ENCODE data around the gene FAM241A. TPM values are rescaled to one million over a fixed set of nuclear protein-coding genes. Genes with fewer than 3 reads are reported as not detected.
A peak's percentile ranks its signal among the peaks of the same experiment; 100 is the strongest.

Gene FAM241A
- total and polyA plus RNA-seq, 2 of the 13 experiments (the other 11 are each of a cell fraction or from before 2014, with no cell fraction given): 0.61 to 0.69 TPM

DNA sequence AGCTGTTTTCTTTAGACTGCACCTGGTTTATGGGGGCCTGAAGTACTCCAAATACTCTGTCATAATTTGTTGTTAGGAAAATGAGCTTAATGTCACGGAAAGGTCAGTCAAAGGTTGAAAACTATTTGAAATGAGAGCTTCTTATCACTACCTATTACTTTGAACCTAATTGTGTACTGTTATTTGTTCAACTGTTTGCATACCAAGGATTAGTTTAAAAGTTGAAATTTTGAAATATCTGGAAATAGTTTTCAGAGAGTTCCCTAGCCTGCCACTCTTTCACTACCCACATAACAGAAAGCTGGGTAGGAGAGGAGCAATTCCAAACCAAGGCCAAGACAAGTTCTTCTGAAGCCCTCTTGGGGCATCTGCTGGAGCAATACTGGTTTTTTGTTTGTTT, 58.3 kb downstream of the FAM241A start (continued):
- TF ChIP-seq ISL2 (CRISPR knock-in tag; IDR thresholded peaks at IDR 0.05) (peak; percentile 85), FOXO1 (CRISPR knock-in tag; IDR thresholded peaks at IDR 0.05) (peak; percentile 65; the same call in 1 of the 2 replicates), FOXP1 (IDR thresholded peaks at IDR 0.05) (peak; percentile 75), FOXP1 (CRISPR knock-in tag; IDR thresholded peaks at IDR 0.05) (peak; percentile 78; the same call in 1 of the 2 replicates), MIXL1 (CRISPR knock-in tag; IDR thresholded peaks at IDR 0.05) (peak; percentile 61; the same call in 1 of the 2 replicates), TBX2 (CRISPR knock-in tag; IDR thresholded peaks at IDR 0.05; ENCODE audit: borderline replicate concordance) (no peak), SIX4 (CRISPR knock-in tag; IDR thresholded peaks at IDR 0.05) (peak; percentile 38; the same call in 1 of the 2 replicates), ZNF7 (CRISPR knock-in tag; IDR thresholded peaks at IDR 0.05) (no peak), NR2F6 (IDR thresholded peaks at IDR 0.05) (peak; percentile 95), NR2F6 (CRISPR knock-in tag; IDR thresholded peaks at IDR 0.05) (peak; percentile 87), FOXK1 (CRISPR knock-in tag; IDR thresholded peaks at IDR 0.05; ENCODE audit: borderline replicate concordance, low read depth) (0 out of 2 replicates have a peak, but pooled peaks have one; percentile 19), RARA (CRISPR knock-in tag; IDR thresholded peaks at IDR 0.05) (peak; percentile 84), ZNF709 (CRISPR knock-in tag; IDR thresholded peaks at IDR 0.05) (no peak), SOX13 (IDR thresholded peaks at IDR 0.05) (no peak), SOX13 (CRISPR knock-in tag; conservative IDR thresholded peaks at IDR 0.05 in 1 of 2, IDR thresholded peaks at IDR 0.05 in 1 of 2) (peak in 1 of 2 experiments; percentile 88; a peak in 2 of 4 replicates), ATF1 (CRISPR knock-in tag; IDR thresholded peaks at IDR 0.05) (0 out of 2 replicates have a peak, but pooled peaks have one; percentile 49), FOXA3 (CRISPR knock-in tag; IDR thresholded peaks at IDR 0.05) (peak; percentile 72), NFIC (IDR thresholded peaks at IDR 0.05; ENCODE audit: low read length) (peak; percentile 73; the same call in 1 of the 2 replicates), TEAD3 (CRISPR knock-in tag; optimal IDR thresholded peaks at IDR 0.05; ENCODE audit: borderline replicate concordance) (peak; percentile 63), THAP11 (CRISPR knock-in tag; IDR thresholded peaks at IDR 0.05) (0 out of 2 replicates have a peak, but pooled peaks have one; percentile 25), ZSCAN31 (CRISPR knock-in tag; IDR thresholded peaks at IDR 0.05; ENCODE audit: low read depth) (no peak), NR2C2 (CRISPR knock-in tag; IDR thresholded peaks at IDR 0.05; ENCODE audit: borderline replicate concordance) (peak; percentile 38; the same call in 1 of the 2 replicates), RCOR2 (CRISPR knock-in tag; IDR thresholded peaks at IDR 0.05) (peak; percentile 62; the same call in 1 of the 2 replicates), GATAD2A (CRISPR knock-in tag; IDR thresholded peaks at IDR 0.05) (peak; percentile 54; the same call in 1 of the 2 replicates), CENPX (CRISPR knock-in tag; IDR thresholded peaks at IDR 0.05) (no peak)
- TF ChIP-seq, protein P1, sequence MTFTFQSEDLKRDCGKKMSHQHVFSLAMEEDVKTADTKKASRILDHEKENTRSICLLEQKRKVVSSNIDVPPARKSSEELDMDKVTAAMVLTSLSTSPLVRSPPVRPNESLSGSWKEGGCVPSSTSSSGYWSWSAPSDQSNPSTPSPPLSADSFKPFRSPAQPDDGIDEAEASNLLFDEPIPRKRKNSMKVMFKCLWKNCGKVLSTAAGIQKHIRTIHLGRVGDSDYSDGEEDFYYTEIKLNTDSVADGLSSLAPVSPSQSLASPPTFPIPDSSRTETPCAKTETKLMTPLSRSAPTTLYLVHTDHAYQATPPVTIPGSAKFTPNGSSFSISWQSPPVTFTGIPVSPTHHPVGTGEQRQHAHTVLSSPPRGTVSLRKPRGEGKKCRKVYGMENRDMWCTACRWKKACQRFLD (CRISPR knock-in tag; IDR thresholded peaks at IDR 0.05; ENCODE audit: borderline replicate concordance): no peak
- TF ChIP-seq, protein P2, sequence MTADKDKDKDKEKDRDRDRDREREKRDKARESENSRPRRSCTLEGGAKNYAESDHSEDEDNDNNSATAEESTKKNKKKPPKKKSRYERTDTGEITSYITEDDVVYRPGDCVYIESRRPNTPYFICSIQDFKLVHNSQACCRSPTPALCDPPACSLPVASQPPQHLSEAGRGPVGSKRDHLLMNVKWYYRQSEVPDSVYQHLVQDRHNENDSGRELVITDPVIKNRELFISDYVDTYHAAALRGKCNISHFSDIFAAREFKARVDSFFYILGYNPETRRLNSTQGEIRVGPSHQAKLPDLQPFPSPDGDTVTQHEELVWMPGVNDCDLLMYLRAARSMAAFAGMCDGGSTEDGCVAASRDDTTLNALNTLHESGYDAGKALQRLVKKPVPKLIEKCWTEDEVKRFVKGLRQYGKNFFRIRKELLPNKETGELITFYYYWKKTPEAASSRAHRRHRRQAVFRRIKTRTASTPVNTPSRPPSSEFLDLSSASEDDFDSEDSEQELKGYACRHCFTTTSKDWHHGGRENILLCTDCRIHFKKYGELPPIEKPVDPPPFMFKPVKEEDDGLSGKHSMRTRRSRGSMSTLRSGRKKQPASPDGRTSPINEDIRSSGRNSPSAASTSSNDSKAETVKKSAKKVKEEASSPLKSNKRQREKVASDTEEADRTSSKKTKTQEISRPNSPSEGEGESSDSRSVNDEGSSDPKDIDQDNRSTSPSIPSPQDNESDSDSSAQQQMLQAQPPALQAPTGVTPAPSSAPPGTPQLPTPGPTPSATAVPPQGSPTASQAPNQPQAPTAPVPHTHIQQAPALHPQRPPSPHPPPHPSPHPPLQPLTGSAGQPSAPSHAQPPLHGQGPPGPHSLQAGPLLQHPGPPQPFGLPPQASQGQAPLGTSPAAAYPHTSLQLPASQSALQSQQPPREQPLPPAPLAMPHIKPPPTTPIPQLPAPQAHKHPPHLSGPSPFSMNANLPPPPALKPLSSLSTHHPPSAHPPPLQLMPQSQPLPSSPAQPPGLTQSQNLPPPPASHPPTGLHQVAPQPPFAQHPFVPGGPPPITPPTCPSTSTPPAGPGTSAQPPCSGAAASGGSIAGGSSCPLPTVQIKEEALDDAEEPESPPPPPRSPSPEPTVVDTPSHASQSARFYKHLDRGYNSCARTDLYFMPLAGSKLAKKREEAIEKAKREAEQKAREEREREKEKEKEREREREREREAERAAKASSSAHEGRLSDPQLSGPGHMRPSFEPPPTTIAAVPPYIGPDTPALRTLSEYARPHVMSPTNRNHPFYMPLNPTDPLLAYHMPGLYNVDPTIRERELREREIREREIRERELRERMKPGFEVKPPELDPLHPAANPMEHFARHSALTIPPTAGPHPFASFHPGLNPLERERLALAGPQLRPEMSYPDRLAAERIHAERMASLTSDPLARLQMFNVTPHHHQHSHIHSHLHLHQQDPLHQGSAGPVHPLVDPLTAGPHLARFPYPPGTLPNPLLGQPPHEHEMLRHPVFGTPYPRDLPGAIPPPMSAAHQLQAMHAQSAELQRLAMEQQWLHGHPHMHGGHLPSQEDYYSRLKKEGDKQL (CRISPR knock-in tag; IDR thresholded peaks at IDR 0.05; ENCODE audit: low read depth): peak; percentile 82
- TF ChIP-seq, protein P3, sequence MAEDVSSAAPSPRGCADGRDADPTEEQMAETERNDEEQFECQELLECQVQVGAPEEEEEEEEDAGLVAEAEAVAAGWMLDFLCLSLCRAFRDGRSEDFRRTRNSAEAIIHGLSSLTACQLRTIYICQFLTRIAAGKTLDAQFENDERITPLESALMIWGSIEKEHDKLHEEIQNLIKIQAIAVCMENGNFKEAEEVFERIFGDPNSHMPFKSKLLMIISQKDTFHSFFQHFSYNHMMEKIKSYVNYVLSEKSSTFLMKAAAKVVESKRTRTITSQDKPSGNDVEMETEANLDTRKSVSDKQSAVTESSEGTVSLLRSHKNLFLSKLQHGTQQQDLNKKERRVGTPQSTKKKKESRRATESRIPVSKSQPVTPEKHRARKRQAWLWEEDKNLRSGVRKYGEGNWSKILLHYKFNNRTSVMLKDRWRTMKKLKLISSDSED (CRISPR knock-in tag; IDR thresholded peaks at IDR 0.05): no peak

Measured in HepG2 (cell line).